B cell (primary cell): ENCODE data around the gene NF2. TPM values are rescaled to one million over a fixed set of nuclear protein-coding genes. Genes with fewer than 3 reads are reported as not detected.

Source experiments
- ATAC-seq: fragments of 200-7000 bp; cut with Tn5 transposase; one replicate; pipeline ENCODE4 v1.10.0; 2021; ENCODE audit warnings: low read depth, mild to moderate bottlenecking, moderate number of reproducible peaks, moderate library complexity
- CTCF ChIA-PET: fragments of 350-600 bp; sonication (Branson Sonifier 250); formaldehyde crosslinking; loops from one replicate; lab custom pipeline; 2021; ENCODE audit warnings: antibody characterized with exemption, inconsistent platforms; lab: Charles Lee
- POLR2A ChIA-PET: fragments of 350-600 bp; sonication (Branson Sonifier 250); formaldehyde crosslinking; loops from one replicate; lab custom pipeline; 2021; ENCODE audit warnings: antibody characterized with exemption; lab: Charles Lee
- DNase-seq: peaks from one replicate; pipeline ENCODE4 v3.0.0; 2013
- H2AFZ ChIP-seq: 2 replicates; pipeline ENCODE4 v1.6.1; 2012; ENCODE audit warnings: mild to moderate bottlenecking, low read depth, low read length; ENCODE audit not compliant: insufficient read depth, poor library complexity, severe bottlenecking
- H3K27ac ChIP-seq, 2 donors: 1 replicate in 1 of 2; 2 replicates in 1 of 2; pipeline ENCODE4 v1.5.1; 2012 to 2013; ENCODE audit warnings: low read length in 2 of 2, mild to moderate bottlenecking in 2 of 2, moderate library complexity in 1 of 2
- H3K27me3 ChIP-seq, 4 experiments: fragments of 200-600 bp in 1 of 4; sonication (generic) in 1 of 4; replicated peaks in 1 of 4; 1 replicate in 2 of 4; 2 replicates in 2 of 4; pipeline versions ENCODE4 v1.6.1 to v1.7.0; 2013 to 2016; ENCODE audit warnings: low read length in 3 of 4, mild to moderate bottlenecking in 2 of 4, mixed read lengths in 1 of 4, moderate library complexity in 1 of 4; ENCODE audit not compliant: insufficient read depth in 4 of 4, control insufficient read depth in 3 of 4; ENCODE audit errors: control extremely low read depth in 1 of 4
- H3K36me3 ChIP-seq, 2 experiments: replicated peaks in 1 of 2; 1 replicate in 1 of 2; 2 replicates in 1 of 2; pipeline versions ENCODE4 v1.6.1 to v1.7.1; 2013; ENCODE audit warnings: low read length in 1 of 2; ENCODE audit not compliant: insufficient read depth in 2 of 2, control insufficient read depth in 1 of 2; ENCODE audit errors: control extremely low read depth in 1 of 2, extremely low read depth in 1 of 2
- H3K4me1 ChIP-seq, 2 donors: fragments of 200-600 bp in 1 of 2; sonication (generic) in 1 of 2; 1 replicate in 1 of 2; 2 replicates in 1 of 2; pipeline versions ENCODE4 v1.5.1 to v1.6.1; 2013 to 2017; ENCODE audit warnings: low read length in 2 of 2; ENCODE audit not compliant: control insufficient read depth in 2 of 2, insufficient read depth in 2 of 2
- H3K4me2 ChIP-seq: replicated peaks from 2 replicates; pipeline ENCODE3; 2012; ENCODE audit warnings: mild to moderate bottlenecking, low read depth, low read length; ENCODE audit not compliant: poor library complexity, severe bottlenecking
- H3K4me3 ChIP-seq, 5 experiments: fragments of 200-600 bp in 1 of 5; sonication (generic) in 1 of 5; 1 replicate in 3 of 5; 2 replicates in 2 of 5; pipeline versions ENCODE4 v1.5.1 to v1.7.0; 2011 to 2016; ENCODE audit warnings: low read length in 4 of 5, mild to moderate bottlenecking in 4 of 5, low read depth in 2 of 5, control low read depth in 1 of 5, moderate library complexity in 1 of 5; ENCODE audit not compliant: insufficient read depth in 1 of 5; ENCODE audit errors: control extremely low read depth in 1 of 5, extremely low read depth in 1 of 5
- H3K79me2 ChIP-seq: fragments of 200-600 bp; sonication (generic); one replicate; pipeline ENCODE4 v1.6.0; 2016; ENCODE audit warnings: low read length; ENCODE audit not compliant: control insufficient read depth, insufficient read depth
- H3K9ac ChIP-seq: fragments of 200-600 bp; sonication (generic); 2 replicates; pipeline ENCODE4 v1.6.1; 2017; ENCODE audit warnings: mild to moderate bottlenecking, low read length, moderate library complexity
- H3K9me3 ChIP-seq, 3 donors: one replicate each; pipeline versions ENCODE4 v1.6.1 to v1.7.1; 2013; ENCODE audit warnings: low read length in 2 of 3; ENCODE audit not compliant: control insufficient read depth in 2 of 3, insufficient read depth in 1 of 3; ENCODE audit errors: control extremely low read depth in 1 of 3
- H4K20me1 ChIP-seq: 2 replicates; pipeline ENCODE4 v1.6.0; 2012; ENCODE audit warnings: mild to moderate bottlenecking, low read length; ENCODE audit not compliant: insufficient read depth, control insufficient read depth, poor library complexity, severe bottlenecking
- H3K27ac Mint-ChIP-seq: one replicate; pipeline ENCODE4 v1.8.0; 2021; ENCODE audit warnings: mixed read lengths
- H3K27me3 Mint-ChIP-seq: one replicate; pipeline ENCODE4 v1.8.0; 2021; ENCODE audit warnings: mixed read lengths
- H3K4me1 Mint-ChIP-seq: one replicate; pipeline ENCODE4 v1.8.0; 2021; ENCODE audit warnings: mixed read lengths
- H3K4me3 Mint-ChIP-seq: one replicate; pipeline ENCODE4 v1.8.0; 2021; ENCODE audit warnings: mixed read lengths
- H3K9me3 Mint-ChIP-seq: one replicate; pipeline ENCODE4 v1.8.0; 2022; ENCODE audit warnings: mixed read lengths; ENCODE audit not compliant: insufficient read depth
- EZH2 ChIP-seq: IDR thresholded peaks from 2 replicates; pipeline ENCODE4 v1.6.1; 2012; ENCODE audit warnings: borderline replicate concordance, low read depth, mild to moderate bottlenecking, moderate library complexity, low read length; ENCODE audit not compliant: insufficient read depth, poor library complexity, severe bottlenecking
- WGBS: methylation state at CpG from one replicate; pipeline ENCODE4 v1.1.5; 2013; ENCODE audit warnings: missing lambda C conversion rate; ENCODE audit not compliant: insufficient coverage; 5-methylcytosine and 5-hydroxymethylcytosine counted together
- intact Hi-C: fragments of 100-400 bp; cut with micrococcal nuclease; formaldehyde crosslinking; loops from one replicate; pipeline ENCODE4 v1.10.0; 2022
- polyA plus RNA-seq: library from polyadenylated mRNA; depleted of rRNA; stranded (reverse); fragments of >200 nt; gene quantifications from 2 replicates; pipeline ENCODE4 v1.2.3, GENCODE V29; 2012
- total RNA-seq, 2 donors: library from RNA; stranded (reverse); fragments of 120-200 nt in 1 of 2; gene quantifications; 1 replicate in 1 of 2; 2 replicates in 1 of 2; pipeline versions ENCODE4 v1.2.3 to v1.2.4, GENCODE V29; 2013 to 2022
- TF ChIP-seq, protein P1 (sequence below): fragments of 200-600 bp; IDR thresholded peaks from one replicate; pipeline ENCODE4 v1.8.0; 2022; ENCODE audit warnings: antibody characterized with exemption, mild to moderate bottlenecking

The NF2 gene
- total and polyA plus RNA-seq, 2 donors (not counting 1 experiment from before 2014, with no cell fraction given) = 9.4 to 26.6 TPM

GRCh38 chr22:29651652-29652051 is 48.2 kb downstream of the NF2 start:
- peaks cover 2% of the 10 kb centered on the region in 2 experiments for H3K36me3 ChIP-seq
- intact Hi-C loops = no loop called here
- ATAC-seq = no peak
- no peaks in the 10 kb centered on the region for H3K4me1 Mint-ChIP-seq
- no peak overlapping the region for H2AFZ ChIP-seq
- H3K27me3 Mint-ChIP-seq = no peaks in the 10 kb centered on the region
- no peak overlapping the region for H3K9ac ChIP-seq
- H3K27me3 ChIP-seq = no peaks in the 10 kb centered on the region
- H3K79me2 ChIP-seq = no peaks in the 10 kb centered on the region
- no peak for TF ChIP-seq EZH2
- TF ChIP-seq, protein P1, sequence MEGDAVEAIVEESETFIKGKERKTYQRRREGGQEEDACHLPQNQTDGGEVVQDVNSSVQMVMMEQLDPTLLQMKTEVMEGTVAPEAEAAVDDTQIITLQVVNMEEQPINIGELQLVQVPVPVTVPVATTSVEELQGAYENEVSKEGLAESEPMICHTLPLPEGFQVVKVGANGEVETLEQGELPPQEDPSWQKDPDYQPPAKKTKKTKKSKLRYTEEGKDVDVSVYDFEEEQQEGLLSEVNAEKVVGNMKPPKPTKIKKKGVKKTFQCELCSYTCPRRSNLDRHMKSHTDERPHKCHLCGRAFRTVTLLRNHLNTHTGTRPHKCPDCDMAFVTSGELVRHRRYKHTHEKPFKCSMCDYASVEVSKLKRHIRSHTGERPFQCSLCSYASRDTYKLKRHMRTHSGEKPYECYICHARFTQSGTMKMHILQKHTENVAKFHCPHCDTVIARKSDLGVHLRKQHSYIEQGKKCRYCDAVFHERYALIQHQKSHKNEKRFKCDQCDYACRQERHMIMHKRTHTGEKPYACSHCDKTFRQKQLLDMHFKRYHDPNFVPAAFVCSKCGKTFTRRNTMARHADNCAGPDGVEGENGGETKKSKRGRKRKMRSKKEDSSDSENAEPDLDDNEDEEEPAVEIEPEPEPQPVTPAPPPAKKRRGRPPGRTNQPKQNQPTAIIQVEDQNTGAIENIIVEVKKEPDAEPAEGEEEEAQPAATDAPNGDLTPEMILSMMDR = no peak
- H3K4me3 ChIP-seq = no peak overlapping the region
- WGBS = no CpG with 5 or more reads among the region's 1 CpG
- H3K27ac Mint-ChIP-seq = no peak overlapping the region
- H3K4me1 ChIP-seq = no peaks in the 10 kb centered on the region
- POLR2A ChIA-PET = no interaction called here
- no peaks in the 10 kb centered on the region for H3K9me3 ChIP-seq
- CTCF ChIA-PET = no interaction called here
- no peak overlapping the region for H3K4me2 ChIP-seq
- DNase-seq = no peak
- H3K27ac ChIP-seq = no peak overlapping the region
- H4K20me1 ChIP-seq = no peaks in the 10 kb centered on the region
- no peaks in the 10 kb centered on the region for H3K9me3 Mint-ChIP-seq
- H3K4me3 Mint-ChIP-seq = no peak overlapping the region

DNA sequence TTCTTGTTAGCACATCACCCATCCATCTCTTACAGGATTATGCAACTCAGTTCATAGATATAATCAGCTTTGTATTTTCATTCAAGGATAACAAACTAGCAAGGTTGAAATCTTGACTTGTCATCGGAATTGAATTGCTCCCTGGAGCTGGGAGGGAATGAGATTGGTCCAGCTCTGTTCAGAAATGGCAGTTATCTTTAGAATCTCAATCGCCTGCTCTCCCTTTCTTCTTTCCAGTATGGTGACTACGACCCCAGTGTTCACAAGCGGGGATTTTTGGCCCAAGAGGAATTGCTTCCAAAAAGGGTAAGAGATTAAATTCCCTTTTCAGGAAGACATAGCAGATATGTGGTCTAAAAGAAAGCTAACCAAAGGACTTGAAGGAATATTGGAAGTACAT is 51.0 kb downstream of the NF2 start:
- intact Hi-C loops = no loop called here
- H3K27me3 ChIP-seq = no peaks in the 10 kb centered on the region
- no peaks in the 10 kb centered on the region for H4K20me1 ChIP-seq
- H3K36me3 ChIP-seq = peaks cover 0 to 6% of the 10 kb centered on the region in 2 experiments
- no peak overlapping the region for H3K4me3 ChIP-seq
- H3K9me3 ChIP-seq = no peaks in the 10 kb centered on the region
- no peak for DNase-seq
- Mint-ChIP-seq H3K27ac (no peak overlapping the region), H3K4me1 (peaks cover 13% of the 10 kb centered on the region), H3K9me3 (no peaks in the 10 kb centered on the region), H3K27me3 (no peaks in the 10 kb centered on the region), H3K4me3 (no peak overlapping the region)
- no peak for ATAC-seq
- H2AFZ ChIP-seq = no peak overlapping the region
- H3K4me1 ChIP-seq = peaks cover 6 to 8% of the 10 kb centered on the region in 2 donors
- ChIA-PET CTCF (interaction anchor here (1.3 kb wide), 1 partner anchor 31 kb away, joined by 4 read pairs; no protein-coding TSS in a partner anchor), POLR2A (no interaction called here)
- no peaks in the 10 kb centered on the region for H3K79me2 ChIP-seq
- no peak overlapping the region for H3K9ac ChIP-seq
- H3K27ac ChIP-seq = no peak overlapping the region
- 100% methylated on average over 1 of the region's 4 CpGs for WGBS
- H3K4me2 ChIP-seq = no peak overlapping the region
- TF ChIP-seq, protein P1 = no peak
- no peak for TF ChIP-seq EZH2
